IMR-90 (cell line): Measurements from ENCODE around the gene ABCC8. TPM values are rescaled to one million over a fixed set of nuclear protein-coding genes. Genes with fewer than 3 reads are reported as not detected.

Source experiments
- ATAC-seq: fragments of 200-7000 bp; cut with Tn5 transposase; 2 replicates; pipeline ENCODE4 v1.9.1; 2020; ENCODE audit warnings: low read depth, mild to moderate bottlenecking, moderate library complexity
- BruUV-seq: library from RNA; stranded (reverse); fragments of 400-500 nt; replicated peaks from 2 replicates; lab custom pipeline; 2021; lab: Mats Ljungman, UMichigan
- CTCF ChIA-PET: fragments of 300-600 bp; formaldehyde crosslinking; extraction: SDS; loops from one replicate; lab custom pipeline; 2021; ENCODE audit warnings: antibody characterized with exemption; lab: Yijun Ruan, JAX
- POLR2A ChIA-PET: fragments of 300-600 bp; sonication (Branson Sonifier 250); formaldehyde crosslinking; loops from one replicate; lab custom pipeline; 2022; ENCODE audit warnings: antibody characterized with exemption; ENCODE audit not compliant: unreplicated experiment; lab: Charles Lee
- DNase-seq: peaks from one replicate; pipeline ENCODE4 v3.0.0; 2013
- H2AFZ ChIP-seq: replicated peaks from 2 replicates; pipeline ENCODE3; 2013; ENCODE audit warnings: low read length, mild to moderate bottlenecking; ENCODE audit not compliant: poor library complexity
- H2AK5ac ChIP-seq: 2 replicates; pipeline ENCODE4 v1.6.1; 2013; ENCODE audit warnings: low read depth, low read length, inconsistent platforms
- H2AK9ac ChIP-seq: replicated peaks from 2 replicates; pipeline ENCODE3; 2013; ENCODE audit warnings: mild to moderate bottlenecking, low read depth, low read length, moderate library complexity; ENCODE audit not compliant: poor library complexity
- H2BK120ac ChIP-seq: 2 replicates; pipeline ENCODE4 v1.6.1; 2013; ENCODE audit warnings: low read depth, low read length, inconsistent platforms
- H2BK15ac ChIP-seq: 3 replicates; pipeline ENCODE4 v1.6.1; 2013; ENCODE audit warnings: low read depth, low read length, inconsistent platforms
- H2BK20ac ChIP-seq: 2 replicates; pipeline ENCODE4 v1.6.1; 2013; ENCODE audit warnings: low read depth, mild to moderate bottlenecking, inconsistent platforms, low read length, moderate library complexity
- H2BK5ac ChIP-seq: 2 replicates; pipeline ENCODE4 v1.6.1; 2013; ENCODE audit warnings: mild to moderate bottlenecking, low read depth, low read length, inconsistent platforms; ENCODE audit not compliant: poor library complexity, severe bottlenecking
- H3K14ac ChIP-seq: replicated peaks from 2 replicates; pipeline ENCODE4 v1.6.1; 2013; ENCODE audit warnings: low read depth, low read length, inconsistent platforms
- H3K18ac ChIP-seq: 2 replicates; pipeline ENCODE4 v1.6.1; 2013; ENCODE audit warnings: low read depth, low read length, control low read depth
- H3K23ac ChIP-seq: 2 replicates; pipeline ENCODE4 v1.6.1; 2013; ENCODE audit warnings: low read depth, low read length, inconsistent platforms
- H3K27ac ChIP-seq: 2 replicates; pipeline ENCODE4 v1.5.1; 2013; ENCODE audit warnings: mild to moderate bottlenecking, control low read depth, low read length; ENCODE audit not compliant: insufficient read depth
- H3K27me3 ChIP-seq: 2 replicates; pipeline ENCODE4 v1.6.1; 2013; ENCODE audit warnings: low read length; ENCODE audit not compliant: control insufficient read depth, insufficient read depth
- H3K36me3 ChIP-seq: 2 replicates; pipeline ENCODE4 v1.6.1; 2013; ENCODE audit warnings: low read length, mixed read lengths; ENCODE audit not compliant: control insufficient read depth, insufficient read depth
- H3K4ac ChIP-seq: 2 replicates; pipeline ENCODE4 v1.6.1; 2013; ENCODE audit warnings: low read depth, low read length, inconsistent platforms
- H3K4me1 ChIP-seq: 2 replicates; pipeline ENCODE4 v1.6.1; 2013; ENCODE audit warnings: low read length, mixed read lengths; ENCODE audit not compliant: control insufficient read depth, insufficient read depth
- H3K4me2 ChIP-seq: 2 replicates; pipeline ENCODE4 v1.6.1; 2013; ENCODE audit warnings: low read depth, mild to moderate bottlenecking, control low read depth, low read length, moderate library complexity
- H3K4me3 ChIP-seq: 2 replicates; pipeline ENCODE4 v1.5.1; 2013; ENCODE audit warnings: low read depth, mild to moderate bottlenecking, control low read depth, low read length, moderate library complexity; ENCODE audit not compliant: insufficient read depth
- H3K56ac ChIP-seq: 2 replicates; pipeline ENCODE4 v1.6.1; 2013; ENCODE audit warnings: low read length, inconsistent platforms; ENCODE audit not compliant: insufficient read depth; ENCODE audit errors: extremely low read depth
- H3K79me1 ChIP-seq, 2 experiments: 2 replicates each; pipeline ENCODE4 v1.6.1; 2013; ENCODE audit warnings: low read length in 2 of 2, inconsistent platforms in 1 of 2, low read depth in 1 of 2
- H3K9ac ChIP-seq: 2 replicates; pipeline ENCODE4 v1.6.1; 2013; ENCODE audit warnings: low read depth, low read length, control low read depth
- H3K9me1 ChIP-seq: 2 replicates; pipeline ENCODE4 v1.6.1; 2013; ENCODE audit warnings: low read length, inconsistent platforms; ENCODE audit not compliant: insufficient read depth
- H3K9me3 ChIP-seq: 2 replicates; pipeline ENCODE4 v1.6.1; 2013; ENCODE audit warnings: low read length; ENCODE audit not compliant: control insufficient read depth, insufficient read depth
- H4K20me1 ChIP-seq: 2 replicates; pipeline ENCODE4 v1.6.1; 2013; ENCODE audit warnings: low read length, inconsistent platforms; ENCODE audit not compliant: insufficient read depth
- H4K5ac ChIP-seq: 2 replicates; pipeline ENCODE4 v1.6.1; 2013; ENCODE audit warnings: mild to moderate bottlenecking, low read depth, low read length, control low read depth
- H4K8ac ChIP-seq, 2 experiments: 2 replicates each; pipeline ENCODE4 v1.6.1; 2013; ENCODE audit warnings: low read depth in 2 of 2, low read length in 2 of 2, control low read depth in 1 of 2, inconsistent platforms in 1 of 2
- H4K91ac ChIP-seq: 2 replicates; pipeline ENCODE4 v1.6.1; 2013; ENCODE audit warnings: low read depth, low read length, inconsistent platforms; ENCODE audit not compliant: insufficient read depth
- BHLHE40 ChIP-seq: fragments of 150-350 bp; IDR thresholded peaks from 2 replicates; pipeline ENCODE4 v1.6.1; 2016; ENCODE audit warnings: mild to moderate bottlenecking, low read depth, low read length
- CHD1 ChIP-seq: IDR thresholded peaks from 2 replicates; pipeline ENCODE4 v1.6.1; 2012; ENCODE audit warnings: low read depth, low read length, improper control_type of control experiment
- FOS ChIP-seq: fragments of 150-350 bp; IDR thresholded peaks from 2 replicates; pipeline ENCODE4 v1.6.1; 2016; ENCODE audit warnings: low read depth, low read length
- MAFK ChIP-seq: IDR thresholded peaks from 2 replicates; pipeline ENCODE4 v1.6.1; 2012; ENCODE audit warnings: low read depth, low read length, improper control_type of control experiment
- MAZ ChIP-seq: IDR thresholded peaks from 2 replicates; pipeline ENCODE4 v1.6.1; 2012; ENCODE audit warnings: low read depth, mild to moderate bottlenecking, low read length, improper control_type of control experiment, moderate library complexity, borderline replicate concordance
- NFE2L2 ChIP-seq: fragments of 150-350 bp; IDR thresholded peaks from 2 replicates; pipeline ENCODE4 v1.6.1; 2016; ENCODE audit warnings: low read depth, mild to moderate bottlenecking, low read length
- POLR2A ChIP-seq: IDR thresholded peaks from 2 replicates; pipeline ENCODE4 v1.6.1; 2012; ENCODE audit warnings: mild to moderate bottlenecking, low read depth, low read length
- RFX5 ChIP-seq: IDR thresholded peaks from 2 replicates; pipeline ENCODE4 v1.8.0; 2012; ENCODE audit warnings: low read depth, mild to moderate bottlenecking, low read length, moderate library complexity
- WGBS, 2 experiments: methylation state at CpG; one replicate each; pipeline versions ENCODE4 v1.1.5 to v1.1.7; 2013; ENCODE audit warnings: missing lambda C conversion rate in 2 of 2; ENCODE audit not compliant: insufficient read length in 1 of 2; ENCODE audit errors: extremely low coverage in 2 of 2; 5-methylcytosine and 5-hydroxymethylcytosine counted together
- dilution Hi-C: fragments of 300-500 bp; cut with HindIII; formaldehyde crosslinking; loops from one replicate; pipeline ENCODE4 v1.14.3; 2018; ENCODE audit warnings: low sequenced_read_pairs; ENCODE audit not compliant: unreplicated experiment
- in situ Hi-C: fragments of 300-500 bp; cut with MboI; formaldehyde crosslinking; loops from 3 replicates; pipeline ENCODE4 v1.14.3; 2019; ENCODE audit warnings: low sequenced_read_pairs, inconsistent platforms, mixed read lengths
- intact Hi-C: fragments of 100-400 bp; cut with micrococcal nuclease; formaldehyde crosslinking; loops from 2 replicates; pipeline ENCODE4 v1.10.0; 2022
- polyA plus RNA-seq, 3 experiments: library from polyadenylated mRNA; depleted of rRNA; stranded (reverse); fragments of >200 nt; gene quantifications; 2 replicates each; pipeline ENCODE4 v1.2.3, GENCODE V29; 2012; ENCODE audit warnings: low replicate concordance in 1 of 3
- total RNA-seq: library from RNA; depleted of rRNA; stranded (reverse); fragments of >200 nt; gene quantifications from 2 replicates; pipeline ENCODE4 v1.2.3, GENCODE V29; 2012
- TF ChIP-seq, protein P1 (sequence below): fragments of 150-350 bp; IDR thresholded peaks from 2 replicates; pipeline ENCODE4 v1.6.1; 2016; ENCODE audit warnings: low read depth, mild to moderate bottlenecking, low read length, moderate library complexity, borderline replicate concordance
- TF ChIP-seq, protein P2 (sequence below): fragments of 150-350 bp; IDR thresholded peaks from 2 replicates; pipeline ENCODE4 v1.6.1; 2017; ENCODE audit warnings: mild to moderate bottlenecking, antibody characterized with exemption, low read length, low read depth

The ABCC8 gene
- total and polyA plus RNA-seq, 2 of the 4 experiments (the other 2 are of a cell fraction) = not detected

DNA sequence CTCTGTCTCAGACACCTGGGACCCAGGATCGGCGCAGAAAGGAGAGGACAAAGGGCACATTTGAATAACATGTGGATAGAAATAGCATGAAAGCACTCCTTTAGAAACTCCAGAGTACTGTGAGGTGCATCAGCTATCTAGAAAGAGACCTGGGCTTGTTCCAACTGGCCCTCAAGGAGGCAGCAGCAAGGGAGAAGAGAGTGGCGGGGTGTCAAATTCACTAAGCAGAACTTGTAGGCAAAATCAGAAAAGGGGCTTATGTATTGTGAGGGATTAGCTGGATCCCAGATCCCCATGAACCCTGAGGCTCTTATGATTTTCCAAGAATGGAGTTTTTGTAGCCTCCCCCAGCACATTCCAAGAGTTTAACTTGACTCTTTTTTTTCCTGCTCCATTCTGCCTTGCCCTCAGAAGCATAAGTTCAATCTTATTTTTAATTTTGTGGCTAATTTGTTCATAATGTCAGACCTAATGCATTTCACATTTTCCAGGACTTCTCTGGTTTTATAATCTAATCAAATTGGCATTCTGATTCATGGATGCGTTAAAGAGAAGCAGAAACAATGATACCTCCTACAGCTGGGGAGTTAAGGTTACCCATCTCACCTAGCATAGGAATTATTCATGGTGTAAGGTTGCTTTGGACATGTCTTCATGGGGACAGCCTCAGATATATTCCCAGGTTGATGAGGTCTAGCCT, 34.0 kb upstream of the ABCC8 start:
- no peak overlapping the region for H3K9ac ChIP-seq
- BruUV-seq = no TSS peak
- no peak overlapping the region for H3K27ac ChIP-seq
- H2BK20ac ChIP-seq = no peak overlapping the region
- no CpG with 5 or more reads among the region's 4 CpGs for WGBS, 2 experiments
- no peak overlapping the region for H3K4me3 ChIP-seq
- DNase-seq (no peak), ATAC-seq (no peak)
- no peak overlapping the region for H4K91ac ChIP-seq
- H3K79me1 ChIP-seq = no peaks in the 10 kb centered on the region
- no peak overlapping the region for H2AK9ac ChIP-seq
- H2AFZ ChIP-seq = no peak overlapping the region
- in situ Hi-C loops = loop anchor here (25.0 kb wide), 1 partner anchor 573 kb away; no protein-coding TSS in a partner anchor
- dilution Hi-C loops = no loop called here
- peaks cover 20% of the 10 kb centered on the region for H3K27me3 ChIP-seq
- no peaks in the 10 kb centered on the region for H3K36me3 ChIP-seq
- H3K14ac ChIP-seq = no peak overlapping the region
- H4K8ac ChIP-seq = no peak overlapping the region
- H3K18ac ChIP-seq = no peak overlapping the region
- H3K4ac ChIP-seq = no peak overlapping the region
- no peaks in the 10 kb centered on the region for H3K9me3 ChIP-seq
- no peak overlapping the region for H2BK120ac ChIP-seq
- H3K4me2 ChIP-seq = no peak overlapping the region
- ChIA-PET POLR2A (no interaction called here), CTCF (no interaction called here)
- H3K23ac ChIP-seq = no peak overlapping the region
- no peak overlapping the region for H4K5ac ChIP-seq
- no peaks in the 10 kb centered on the region for H4K20me1 ChIP-seq
- no peaks in the 10 kb centered on the region for H3K9me1 ChIP-seq
- H2AK5ac ChIP-seq = no peak overlapping the region
- no peak overlapping the region for H2BK5ac ChIP-seq
- H3K56ac ChIP-seq = no peak overlapping the region
- TF ChIP-seq POLR2A (no peak), BHLHE40 (no peak), MAZ (no peak), RFX5 (no peak), NFE2L2 (no peak), FOS (no peak), CHD1 (no peak), MAFK (no peak)
- TF ChIP-seq, protein P1, sequence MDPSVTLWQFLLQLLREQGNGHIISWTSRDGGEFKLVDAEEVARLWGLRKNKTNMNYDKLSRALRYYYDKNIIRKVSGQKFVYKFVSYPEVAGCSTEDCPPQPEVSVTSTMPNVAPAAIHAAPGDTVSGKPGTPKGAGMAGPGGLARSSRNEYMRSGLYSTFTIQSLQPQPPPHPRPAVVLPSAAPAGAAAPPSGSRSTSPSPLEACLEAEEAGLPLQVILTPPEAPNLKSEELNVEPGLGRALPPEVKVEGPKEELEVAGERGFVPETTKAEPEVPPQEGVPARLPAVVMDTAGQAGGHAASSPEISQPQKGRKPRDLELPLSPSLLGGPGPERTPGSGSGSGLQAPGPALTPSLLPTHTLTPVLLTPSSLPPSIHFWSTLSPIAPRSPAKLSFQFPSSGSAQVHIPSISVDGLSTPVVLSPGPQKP = no peak
- TF ChIP-seq, protein P2, sequence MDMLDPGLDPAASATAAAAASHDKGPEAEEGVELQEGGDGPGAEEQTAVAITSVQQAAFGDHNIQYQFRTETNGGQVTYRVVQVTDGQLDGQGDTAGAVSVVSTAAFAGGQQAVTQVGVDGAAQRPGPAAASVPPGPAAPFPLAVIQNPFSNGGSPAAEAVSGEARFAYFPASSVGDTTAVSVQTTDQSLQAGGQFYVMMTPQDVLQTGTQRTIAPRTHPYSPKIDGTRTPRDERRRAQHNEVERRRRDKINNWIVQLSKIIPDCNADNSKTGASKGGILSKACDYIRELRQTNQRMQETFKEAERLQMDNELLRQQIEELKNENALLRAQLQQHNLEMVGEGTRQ = no peak
- intact Hi-C loops = no loop called here
- no peak overlapping the region for H2BK15ac ChIP-seq
- no peaks in the 10 kb centered on the region for H3K4me1 ChIP-seq
